HG03196 (cell line): ENCODE results near the gene CORO2B.
"Not testable (repeated sequence)": the region's sequence is repeated elsewhere in the genome, so short reads cannot be mapped to it uniquely, and the experiment has no call there.

ENCODE experiments used
- ATAC-seq: cut with Tn5 transposase; IDR thresholded peaks from one replicate; pipeline ENCODE4 v1.9.1; 2021; ENCODE audit not compliant: unreplicated experiment

The CORO2B gene

GRCh38 chr15:68719672-68720071 is 140.9 kb downstream of the CORO2B start:
- ATAC-seq, result no peak

DNA sequence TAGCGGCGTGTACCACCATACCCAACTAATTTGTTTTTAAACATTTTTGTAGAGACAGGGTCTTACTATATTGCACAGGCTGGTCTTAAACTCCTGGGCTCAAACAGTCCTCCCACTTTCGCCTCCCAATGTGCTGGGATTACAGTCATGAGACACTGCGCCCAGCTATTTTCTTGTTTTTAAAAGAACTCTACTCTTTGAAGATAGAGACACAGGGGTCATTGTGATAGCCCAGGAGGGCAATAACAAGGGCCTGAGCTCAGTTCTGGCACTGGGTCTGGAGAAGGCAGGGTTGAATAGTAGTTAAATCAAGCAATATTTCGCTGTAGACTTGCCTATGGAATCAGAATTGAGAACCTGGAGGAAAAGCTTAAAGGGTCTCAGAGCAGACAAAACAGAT is 143.1 kb downstream of the CORO2B start:
- ATAC-seq, result no peak

GRCh38 chr15:68725736-68726135 is 146.9 kb downstream of the CORO2B start:
- no peak for ATAC-seq

GRCh38 chr15:68726246-68726645 is 147.5 kb downstream of the CORO2B start:
- no peak for ATAC-seq

GRCh38 chr15:68729789-68730411 is 151.1 kb downstream of the CORO2B start:
- no peak for ATAC-seq

DNA sequence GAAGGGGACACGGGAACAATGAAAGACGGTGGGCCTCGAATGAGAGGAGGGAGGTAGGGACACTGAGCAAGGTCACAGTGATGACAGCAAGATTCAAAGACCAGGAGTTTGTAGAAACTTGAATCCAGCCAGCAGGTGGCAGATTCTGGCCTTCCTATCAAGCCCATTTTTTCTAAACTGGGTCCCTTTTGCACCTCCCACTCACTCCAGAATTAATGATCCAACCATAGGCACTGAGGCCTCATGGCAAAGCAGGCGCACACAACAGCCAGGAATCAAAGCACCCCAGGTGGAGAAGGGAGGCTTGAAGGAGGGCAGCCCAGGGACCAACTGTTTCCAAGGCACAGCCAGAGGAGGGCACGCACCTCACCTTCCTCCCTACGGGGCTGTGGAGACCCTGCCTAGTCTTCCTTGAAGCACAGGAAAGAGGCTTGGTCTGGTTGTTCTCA is 151.7 kb downstream of the CORO2B start:
- ATAC-seq, result no peak

DNA sequence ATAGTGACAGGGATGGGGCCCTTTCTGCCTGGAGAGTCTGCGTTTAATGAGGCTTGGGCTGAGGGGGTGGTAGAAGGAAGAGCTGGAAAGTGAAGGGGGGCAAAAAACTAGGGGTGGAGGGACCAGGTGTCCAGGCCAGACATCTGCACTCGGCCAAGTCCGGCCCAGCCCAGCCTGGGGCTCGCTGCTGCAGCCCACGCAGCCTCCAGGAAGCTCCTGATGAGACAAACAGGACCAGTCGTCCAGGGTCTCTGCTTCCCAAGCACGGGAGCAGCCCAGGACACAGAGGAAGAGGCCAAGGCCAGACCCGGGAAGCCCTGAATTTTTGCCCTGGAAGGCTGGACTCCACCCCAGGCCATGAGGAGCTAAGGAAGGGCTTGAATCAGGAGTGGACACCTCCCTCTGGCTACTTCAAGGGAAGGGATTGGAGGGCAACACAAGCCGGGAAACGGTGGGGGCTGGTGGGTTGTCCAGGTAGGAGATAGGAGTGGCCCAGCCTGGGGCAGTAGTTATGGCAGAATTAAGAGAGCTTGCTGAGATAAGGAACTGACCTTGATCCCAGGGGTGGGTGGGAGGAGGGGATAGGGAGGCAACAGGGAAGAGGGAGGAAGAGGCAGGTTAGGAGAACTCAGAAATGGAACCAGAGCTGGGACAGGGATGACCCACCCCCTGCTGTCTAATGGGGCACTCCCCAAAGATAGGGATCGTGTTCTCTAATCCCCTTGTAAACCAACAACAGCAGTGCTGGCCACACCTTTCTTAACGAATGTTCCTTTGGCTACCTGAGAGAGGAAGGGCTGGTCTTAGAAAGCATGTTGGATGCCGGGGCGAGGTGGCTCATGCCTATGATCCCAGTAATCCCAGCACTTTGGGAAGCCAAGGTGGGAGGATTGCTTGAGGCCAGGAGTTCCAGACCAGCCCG is 152.4 kb downstream of the CORO2B start:
- no peak for ATAC-seq

DNA sequence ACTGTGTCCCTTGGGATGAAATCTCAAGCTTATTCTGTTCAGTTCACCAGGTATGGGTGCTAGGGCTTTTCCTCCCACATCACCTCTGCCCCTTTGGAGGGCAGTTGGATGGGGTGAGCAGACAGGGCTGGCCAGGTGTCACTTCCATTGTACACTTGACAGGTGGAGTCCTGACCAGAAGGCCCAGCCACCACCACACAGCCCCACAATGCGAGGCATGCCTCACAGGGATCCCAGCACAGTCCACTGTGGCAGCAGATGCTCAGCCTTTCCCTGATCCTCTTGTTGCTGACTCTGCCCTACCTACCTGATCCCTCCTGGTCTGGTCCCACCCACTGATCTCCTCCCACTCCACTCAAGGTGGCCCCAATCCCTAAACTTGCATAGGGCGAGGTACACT is 153.7 kb downstream of the CORO2B start:
- ATAC-seq, result no peak

GRCh38 chr15:68733666-68734065 is 154.9 kb downstream of the CORO2B start:
- ATAC-seq, result no peak

DNA sequence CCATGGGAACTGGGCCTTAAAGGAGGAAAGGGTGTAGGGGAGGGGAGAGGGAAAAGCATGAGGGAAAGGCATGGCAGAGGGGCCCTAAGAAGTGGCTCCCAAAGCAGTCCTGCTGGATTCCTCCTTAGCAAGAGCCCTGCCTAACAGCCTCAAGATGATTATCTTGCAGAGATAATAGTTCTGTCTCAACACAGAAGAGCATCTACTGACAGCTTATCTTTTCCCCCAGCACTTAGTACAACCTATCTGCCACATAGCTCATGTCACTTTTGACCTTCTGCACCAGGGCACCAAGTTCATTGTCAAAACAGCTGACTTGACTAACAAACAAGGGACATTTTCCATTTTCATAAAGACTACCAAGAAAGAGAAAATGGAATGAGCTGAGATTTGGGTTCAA is 155.6 kb downstream of the CORO2B start:
- ATAC-seq, result no peak

DNA sequence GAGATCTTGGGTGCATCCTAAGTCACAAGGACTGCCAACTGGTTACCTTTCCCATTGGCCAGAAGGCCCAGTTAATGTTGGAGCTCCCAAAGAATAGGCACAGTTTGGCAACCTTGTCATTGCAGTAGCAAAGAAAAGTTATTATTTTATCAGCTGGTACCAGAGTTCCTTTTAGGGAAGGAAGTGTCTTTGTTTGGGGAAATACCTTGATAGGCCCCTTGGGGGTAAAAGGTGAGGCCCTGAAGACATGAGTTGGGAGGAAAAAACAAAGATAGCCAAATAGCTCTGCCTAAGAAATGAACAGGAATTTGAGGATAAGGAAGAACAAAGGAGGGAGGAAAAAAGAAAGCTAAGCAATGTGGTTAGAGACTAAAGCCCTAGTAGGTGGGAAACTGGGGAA is 156.1 kb downstream of the CORO2B start:
- ATAC-seq, result no peak

GRCh38 chr15:68735610-68736009 is 156.8 kb downstream of the CORO2B start:
- no peak for ATAC-seq

DNA sequence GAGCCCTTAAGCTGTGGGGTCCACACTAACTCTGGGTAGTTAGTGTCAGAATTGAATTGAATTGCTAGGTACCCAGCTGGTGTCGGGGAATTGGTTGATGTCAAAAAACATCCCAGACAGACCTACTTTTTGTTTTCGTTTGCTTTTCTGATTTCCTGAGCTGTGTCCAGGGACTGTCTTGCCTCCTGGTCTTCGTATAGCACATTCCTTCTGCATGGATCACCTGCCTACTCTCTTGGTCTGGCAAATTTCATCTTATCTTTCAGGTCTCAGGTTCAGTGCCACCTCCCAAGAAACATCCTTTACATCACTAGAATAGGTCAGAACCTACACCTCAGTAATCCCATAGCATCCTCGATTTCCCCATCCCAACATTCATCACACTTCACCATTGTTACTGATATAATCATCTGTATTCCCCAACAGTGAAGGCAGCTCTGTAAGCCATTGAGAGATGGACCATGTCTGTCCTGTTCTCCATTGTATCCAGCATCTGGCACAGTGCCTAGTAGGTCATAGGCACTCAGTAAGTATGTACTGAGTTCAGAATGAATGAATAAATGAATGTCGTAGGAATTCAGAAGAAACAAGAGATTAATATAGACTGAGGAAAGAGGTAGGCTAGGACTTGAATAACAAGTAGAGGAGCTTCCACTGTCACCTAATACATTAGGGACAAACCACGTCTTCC is 160.7 kb downstream of the CORO2B start:
- ATAC-seq, result no peak

DNA sequence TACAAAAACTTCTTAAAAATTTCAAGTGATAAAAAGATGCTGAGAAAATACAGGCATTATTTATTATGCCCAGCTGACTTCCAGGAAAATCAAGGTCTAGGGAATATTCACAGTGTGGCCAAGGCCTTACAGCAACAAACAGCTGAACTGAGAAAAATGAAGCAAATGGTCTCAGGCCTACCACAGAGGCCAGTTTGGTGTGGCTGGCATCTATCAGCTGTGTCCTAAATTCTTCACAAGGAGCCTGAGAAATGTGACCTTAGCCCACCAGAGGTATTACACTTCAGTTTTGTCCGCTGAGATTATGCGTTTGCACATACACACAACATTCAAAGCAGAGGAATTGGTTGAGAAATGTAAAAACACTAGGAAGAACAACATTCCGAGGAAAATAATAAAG is 164.5 kb downstream of the CORO2B start:
- ATAC-seq, result no peak

GRCh38 chr15:68749365-68749764 is 170.6 kb downstream of the CORO2B start:
- ATAC-seq, result no peak

DNA sequence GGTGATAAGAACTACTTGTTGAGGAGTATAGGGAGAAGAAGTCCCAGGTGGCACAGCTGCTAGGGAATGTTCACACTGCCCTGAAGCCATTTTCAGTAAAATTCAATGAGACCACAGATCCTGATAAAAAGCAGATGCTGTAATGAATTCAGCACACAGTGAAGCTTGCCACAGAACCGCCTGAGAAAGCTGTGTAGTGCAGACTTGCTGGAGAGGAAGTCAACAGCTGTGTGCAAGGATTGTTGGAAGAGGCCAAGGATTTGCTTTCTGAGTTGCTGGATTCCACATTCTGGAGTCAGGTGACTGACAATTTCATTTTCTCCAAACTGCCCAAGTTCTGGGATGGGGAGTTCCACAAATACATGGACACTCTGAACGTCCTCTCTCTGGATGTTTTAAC is 171.0 kb downstream of the CORO2B start:
- no peak for ATAC-seq

GRCh38 chr15:68751622-68752021 is 172.8 kb downstream of the CORO2B start:
- no peak for ATAC-seq

GRCh38 chr15:68755731-68756130 is 176.9 kb downstream of the CORO2B start:
- ATAC-seq, result no peak

DNA sequence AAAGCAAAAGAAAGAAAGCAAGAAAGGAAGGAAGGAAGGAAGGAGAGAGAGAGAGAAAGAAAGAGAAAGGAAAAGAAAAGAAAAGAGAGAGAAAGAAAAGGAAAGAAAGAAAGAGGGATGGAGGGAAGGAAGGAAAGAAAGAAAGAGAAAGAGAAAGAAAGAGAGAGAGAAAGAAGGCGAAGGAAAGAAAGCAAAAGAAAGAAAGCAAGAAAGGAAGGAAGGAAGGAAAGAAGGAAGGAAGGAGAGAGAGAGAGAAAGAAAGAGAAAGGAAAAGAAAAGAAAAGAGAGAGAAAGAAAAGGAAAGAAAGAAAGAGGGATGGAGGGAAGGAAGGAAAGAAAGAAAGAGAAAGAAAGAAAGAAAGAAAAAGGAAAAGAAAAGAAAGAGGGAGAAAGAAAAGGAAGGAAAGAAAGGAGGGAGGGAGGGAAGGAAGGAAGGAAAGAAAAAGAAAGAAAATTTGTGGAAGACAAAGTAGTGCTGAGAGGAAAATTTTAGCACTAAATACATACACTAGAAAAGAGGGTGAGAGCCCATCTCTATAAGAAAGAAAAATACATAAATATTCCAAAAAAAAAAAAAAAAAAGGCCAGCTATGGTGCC is 181.3 kb downstream of the CORO2B start:
- ATAC-seq, result not testable (repeated sequence)

- no peak for ATAC-seq
Measured at GRCh38 chr15:68763063-68763462, 184.3 kb downstream of the CORO2B start.

- no peak for ATAC-seq
Measured at GRCh38 chr15:68764090-68764489, 185.3 kb downstream of the CORO2B start.
